Measurements from ENCODE around the gene ARID1B.

Gene ARID1B

GRCh38 chr6:156844089-156844488 lies 66.9 kb downstream of the ARID1B start:
- ChIA-PET CTCF (interaction anchor here (1.2 kb wide), 1 partner anchor 13 kb away, joined by 4 read pairs; no protein-coding TSS in a partner anchor), POLR2A (no interaction called here)
- no peak for DNase-seq (ENCODE audit: extremely low spot score)
- TF ChIP-seq CTCF (IDR thresholded peaks at IDR 0.05; ENCODE audit: control extremely low read depth, extremely low read depth, low read depth, missing control alignments) = no peak

GRCh38 chr6:156845454-156846155 lies 68.4 kb downstream of the ARID1B start:
- POLR2A ChIA-PET = no interaction called here
- CTCF ChIA-PET = interaction anchor here (0.7 to 0.9 kb wide), 3 partner anchors 9 to 21 kb away, joined by 3 read pairs; no protein-coding TSS in a partner anchor
- TF ChIP-seq CTCF (IDR thresholded peaks at IDR 0.05; ENCODE audit: control extremely low read depth, extremely low read depth, low read depth, missing control alignments) = no peak
- no peak for DNase-seq (ENCODE audit: extremely low spot score)

GRCh38 chr6:156846845-156847599 lies 69.8 kb downstream of the ARID1B start:
- POLR2A ChIA-PET = no interaction called here
- CTCF ChIA-PET = interaction anchor here (1.2 to 1.4 kb wide), 2 partner anchors 56 to 66 kb away, joined by 3 read pairs; no protein-coding TSS in a partner anchor

GRCh38 chr6:156848123-156848522 lies 70.9 kb downstream of the ARID1B start:
- no peak for DNase-seq (ENCODE audit: extremely low spot score)
- CTCF ChIA-PET = interaction anchor here (1.2 to 1.4 kb wide), 3 partner anchors 11 to 64 kb away, joined by 3 to 4 read pairs (median 3); no protein-coding TSS in a partner anchor
- POLR2A ChIA-PET = no interaction called here
- TF ChIP-seq CTCF (IDR thresholded peaks at IDR 0.05; ENCODE audit: control extremely low read depth, extremely low read depth, low read depth, missing control alignments) = no peak

More at GRCh38 chr6:156846845-156847599, 69.8 kb downstream of the ARID1B start:
- TF ChIP-seq CTCF (IDR thresholded peaks at IDR 0.05; ENCODE audit: control extremely low read depth, extremely low read depth, low read depth, missing control alignments) = no peak
- no peak for DNase-seq (ENCODE audit: extremely low spot score)

GRCh38 chr6:156848533-156848932 lies 71.4 kb downstream of the ARID1B start:
- no peak for TF ChIP-seq CTCF (IDR thresholded peaks at IDR 0.05; ENCODE audit: control extremely low read depth, extremely low read depth, low read depth, missing control alignments)
- no peak for DNase-seq (ENCODE audit: extremely low spot score)
- CTCF ChIA-PET = interaction anchor here (1.2 to 1.4 kb wide), 3 partner anchors 10 to 64 kb away, joined by 3 to 4 read pairs (median 3); no protein-coding TSS in a partner anchor
- POLR2A ChIA-PET = no interaction called here

GRCh38 chr6:156849806-156850205 lies 72.6 kb downstream of the ARID1B start:
- no peak for DNase-seq (ENCODE audit: extremely low spot score)
- no peak for TF ChIP-seq CTCF (IDR thresholded peaks at IDR 0.05; ENCODE audit: control extremely low read depth, extremely low read depth, low read depth, missing control alignments)
- ChIA-PET CTCF (no interaction called here), POLR2A (no interaction called here)

Measured in GM10248 (cell line).